HepG2 (cell line): ENCODE data around the gene SNX22. TPM values are rescaled to one million over a fixed set of nuclear protein-coding genes. Genes with fewer than 3 reads are reported as not detected.

Source experiments
- BCL6 ChIP-seq: IDR thresholded peaks from 2 replicates; pipeline ENCODE4 v1.6.1; 2016; ENCODE audit warnings: missing genetic modification reagents, missing compliant biosample characterization
- CCDC6 ChIP-seq: sonication (generic); formaldehyde crosslinking; IDR thresholded peaks from 2 replicates; pipeline ENCODE4 v1.8.1; 2022; ENCODE audit warnings: mild to moderate bottlenecking, missing genetic modification reagents, moderate library complexity
- FOXA1 ChIP-seq, 2 experiments: fragments of 450-650 bp in 1 of 2; sonication (generic) in 1 of 2; formaldehyde crosslinking in 1 of 2; IDR thresholded peaks; 2 replicates each; pipeline versions ENCODE4 v1.4.0 to v1.6.1; 2016 to 2020; ENCODE audit warnings: missing genetic modification reagents in 1 of 2
- GLI4 ChIP-seq: sonication (generic); formaldehyde crosslinking; IDR thresholded peaks from 2 replicates; pipeline ENCODE4 v1.5.1; 2020; ENCODE audit warnings: missing genetic modification reagents, mild to moderate bottlenecking, moderate library complexity, borderline replicate concordance
- HNF4A ChIP-seq: sonication (generic); formaldehyde crosslinking; IDR thresholded peaks from 2 replicates; pipeline ENCODE4 v1.4.0; 2020; ENCODE audit warnings: missing genetic modification reagents
- MIXL1 ChIP-seq: IDR thresholded peaks from 2 replicates; pipeline ENCODE4 v1.6.1; 2016
- MZF1 ChIP-seq: sonication (generic); formaldehyde crosslinking; IDR thresholded peaks from 2 replicates; pipeline ENCODE4 v1.8.1; 2023; ENCODE audit warnings: mild to moderate bottlenecking, missing genetic modification reagents, borderline replicate concordance
- ZBTB8A ChIP-seq: sonication (generic); formaldehyde crosslinking; IDR thresholded peaks from 2 replicates; pipeline ENCODE4 v1.4.0; 2020; ENCODE audit warnings: mild to moderate bottlenecking, low read depth, missing genetic modification reagents, borderline replicate concordance
- ZMYM2 ChIP-seq: sonication (generic); formaldehyde crosslinking; IDR thresholded peaks from 2 replicates; pipeline ENCODE4 v1.8.0; 2022; ENCODE audit warnings: mild to moderate bottlenecking, missing genetic modification reagents
- ZNF292 ChIP-seq: sonication (generic); formaldehyde crosslinking; IDR thresholded peaks from 2 replicates; pipeline ENCODE4 v1.8.1; 2022; ENCODE audit warnings: mild to moderate bottlenecking, low read depth, missing genetic modification reagents, borderline replicate concordance
- ZNF816 ChIP-seq: sonication (generic); formaldehyde crosslinking; IDR thresholded peaks from 2 replicates; pipeline ENCODE4 v1.8.0; 2022; ENCODE audit warnings: missing genetic modification reagents, mild to moderate bottlenecking, borderline replicate concordance
- ZSCAN21 ChIP-seq: sonication (generic); formaldehyde crosslinking; IDR thresholded peaks from 2 replicates; pipeline ENCODE4 v1.8.0; 2022; ENCODE audit warnings: mild to moderate bottlenecking, missing genetic modification reagents, moderate library complexity, borderline replicate concordance
- polyA plus RNA-seq, 8 experiments: library from polyadenylated mRNA; depleted of rRNA in 3 of 8; stranded (reverse) in 7 of 8; unstranded in 1 of 8; fragments of >200 nt; fragmentation: Illumina TruSeq in 4 of 8; extraction: Trizol in 4 of 8; gene quantifications; 2 replicates each; pipeline versions ENCODE4 v1.2.1 to v1.2.3, GENCODE V29; 2011 to 2016; ENCODE audit warnings: low read depth in 4 of 8, missing spikeins in 1 of 8, mixed read lengths in 1 of 8; ENCODE audit not compliant: insufficient read depth in 1 of 8
- total RNA-seq, 5 experiments: library from RNA; depleted of rRNA; stranded (reverse); fragments of >200 nt; fragmentation: Illumina TruSeq; extraction: Trizol; gene quantifications; 2 replicates each; pipeline ENCODE4 v1.2.3, GENCODE V29; 2016; ENCODE audit warnings: low read depth in 1 of 5
- TF ChIP-seq, protein P1 (sequence below): fragments of 450-650 bp; IDR thresholded peaks from 2 replicates; pipeline ENCODE4 v1.6.1; 2016
- TF ChIP-seq, protein P2 (sequence below): sonication (generic); formaldehyde crosslinking; IDR thresholded peaks from 2 replicates; pipeline ENCODE4 v1.4.0; 2020; ENCODE audit warnings: missing genetic modification reagents, borderline replicate concordance
- TF ChIP-seq, protein P3 (sequence below): sonication (generic); formaldehyde crosslinking; IDR thresholded peaks from 2 replicates; pipeline ENCODE4 v1.4.0; 2020; ENCODE audit warnings: missing genetic modification reagents
- TF ChIP-seq, protein P4 (sequence below): sonication (generic); formaldehyde crosslinking; IDR thresholded peaks from 2 replicates; pipeline ENCODE4 v1.4.0; 2020; ENCODE audit warnings: mild to moderate bottlenecking, missing genetic modification reagents
- TF ChIP-seq, protein P5 (sequence below): IDR thresholded peaks from 2 replicates; pipeline ENCODE4 v1.4.0; 2020; ENCODE audit warnings: mild to moderate bottlenecking, missing genetic modification reagents

Gene SNX22
- total and polyA plus RNA-seq, 2 of the 13 experiments (the other 11 are each of a cell fraction or from before 2014, with no cell fraction given): 2.3 to 5.5 TPM

DNA sequence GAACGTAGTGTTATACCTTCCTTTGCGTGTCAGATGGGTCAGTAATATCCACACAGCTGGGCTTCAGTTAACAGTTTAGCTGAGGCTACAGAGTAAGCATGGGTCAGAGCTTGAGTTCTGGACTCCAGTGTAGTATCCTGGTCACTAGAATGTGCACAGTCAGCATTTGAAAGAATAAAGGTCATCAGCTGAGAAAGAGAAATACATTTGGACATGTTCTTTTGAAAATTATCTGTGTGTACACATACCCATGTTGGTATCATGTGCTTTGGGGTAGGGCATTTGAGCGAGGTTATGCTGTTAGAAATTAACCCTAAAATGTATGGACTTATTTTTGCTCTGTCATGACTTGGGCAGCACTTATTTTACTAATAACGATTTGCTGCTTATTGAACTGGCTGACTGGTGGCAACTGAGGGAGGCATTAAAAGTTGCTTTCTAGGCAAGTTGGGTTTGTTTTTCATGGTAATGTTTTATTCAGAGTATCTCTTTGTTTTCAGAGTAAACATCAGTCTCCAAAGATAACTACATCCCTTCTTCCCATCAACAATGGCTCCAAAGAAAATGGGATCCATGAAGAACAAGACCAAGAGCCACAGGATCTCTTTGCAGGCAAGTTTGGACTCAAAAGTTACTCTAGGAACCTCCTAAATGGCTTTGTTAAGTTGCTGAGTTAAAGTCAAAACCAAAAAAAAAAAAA, 39.3 kb upstream of the SNX22 start (continued):
- TF ChIP-seq FOXA1 (IDR thresholded peaks at IDR 0.05) (no peak), FOXA1 (CRISPR knock-in tag; IDR thresholded peaks at IDR 0.05) (0 out of 2 replicates have a peak, but pooled peaks have one; percentile 9), ZSCAN21 (CRISPR knock-in tag) (no peak), MIXL1 (CRISPR knock-in tag) (no peak), ZBTB8A (CRISPR knock-in tag) (no peak), ZNF292 (CRISPR knock-in tag) (no peak), BCL6 (CRISPR knock-in tag) (peak; percentile 73; the same call in 1 of the 2 replicates), CCDC6 (CRISPR knock-in tag) (no peak), ZNF816 (CRISPR knock-in tag) (no peak), GLI4 (CRISPR knock-in tag) (no peak), MZF1 (CRISPR knock-in tag) (no peak), HNF4A (CRISPR knock-in tag) (peak; percentile 83), ZMYM2 (no peak)
- TF ChIP-seq, protein P1, sequence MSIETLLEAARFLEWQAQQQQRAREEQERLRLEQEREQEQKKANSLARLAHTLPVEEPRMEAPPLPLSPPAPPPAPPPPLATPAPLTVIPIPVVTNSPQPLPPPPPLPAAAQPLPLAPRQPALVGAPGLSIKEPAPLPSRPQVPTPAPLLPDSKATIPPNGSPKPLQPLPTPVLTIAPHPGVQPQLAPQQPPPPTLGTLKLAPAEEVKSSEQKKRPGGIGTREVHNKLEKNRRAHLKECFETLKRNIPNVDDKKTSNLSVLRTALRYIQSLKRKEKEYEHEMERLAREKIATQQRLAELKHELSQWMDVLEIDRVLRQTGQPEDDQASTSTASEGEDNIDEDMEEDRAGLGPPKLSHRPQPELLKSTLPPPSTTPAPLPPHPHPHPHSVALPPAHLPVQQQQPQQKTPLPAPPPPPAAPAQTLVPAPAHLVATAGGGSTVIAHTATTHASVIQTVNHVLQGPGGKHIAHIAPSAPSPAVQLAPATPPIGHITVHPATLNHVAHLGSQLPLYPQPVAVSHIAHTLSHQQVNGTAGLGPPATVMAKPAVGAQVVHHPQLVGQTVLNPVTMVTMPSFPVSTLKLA: no peak
- TF ChIP-seq, protein P2, sequence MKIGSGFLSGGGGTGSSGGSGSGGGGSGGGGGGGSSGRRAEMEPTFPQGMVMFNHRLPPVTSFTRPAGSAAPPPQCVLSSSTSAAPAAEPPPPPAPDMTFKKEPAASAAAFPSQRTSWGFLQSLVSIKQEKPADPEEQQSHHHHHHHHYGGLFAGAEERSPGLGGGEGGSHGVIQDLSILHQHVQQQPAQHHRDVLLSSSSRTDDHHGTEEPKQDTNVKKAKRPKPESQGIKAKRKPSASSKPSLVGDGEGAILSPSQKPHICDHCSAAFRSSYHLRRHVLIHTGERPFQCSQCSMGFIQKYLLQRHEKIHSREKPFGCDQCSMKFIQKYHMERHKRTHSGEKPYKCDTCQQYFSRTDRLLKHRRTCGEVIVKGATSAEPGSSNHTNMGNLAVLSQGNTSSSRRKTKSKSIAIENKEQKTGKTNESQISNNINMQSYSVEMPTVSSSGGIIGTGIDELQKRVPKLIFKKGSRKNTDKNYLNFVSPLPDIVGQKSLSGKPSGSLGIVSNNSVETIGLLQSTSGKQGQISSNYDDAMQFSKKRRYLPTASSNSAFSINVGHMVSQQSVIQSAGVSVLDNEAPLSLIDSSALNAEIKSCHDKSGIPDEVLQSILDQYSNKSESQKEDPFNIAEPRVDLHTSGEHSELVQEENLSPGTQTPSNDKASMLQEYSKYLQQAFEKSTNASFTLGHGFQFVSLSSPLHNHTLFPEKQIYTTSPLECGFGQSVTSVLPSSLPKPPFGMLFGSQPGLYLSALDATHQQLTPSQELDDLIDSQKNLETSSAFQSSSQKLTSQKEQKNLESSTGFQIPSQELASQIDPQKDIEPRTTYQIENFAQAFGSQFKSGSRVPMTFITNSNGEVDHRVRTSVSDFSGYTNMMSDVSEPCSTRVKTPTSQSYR: no peak
- TF ChIP-seq, protein P3, sequence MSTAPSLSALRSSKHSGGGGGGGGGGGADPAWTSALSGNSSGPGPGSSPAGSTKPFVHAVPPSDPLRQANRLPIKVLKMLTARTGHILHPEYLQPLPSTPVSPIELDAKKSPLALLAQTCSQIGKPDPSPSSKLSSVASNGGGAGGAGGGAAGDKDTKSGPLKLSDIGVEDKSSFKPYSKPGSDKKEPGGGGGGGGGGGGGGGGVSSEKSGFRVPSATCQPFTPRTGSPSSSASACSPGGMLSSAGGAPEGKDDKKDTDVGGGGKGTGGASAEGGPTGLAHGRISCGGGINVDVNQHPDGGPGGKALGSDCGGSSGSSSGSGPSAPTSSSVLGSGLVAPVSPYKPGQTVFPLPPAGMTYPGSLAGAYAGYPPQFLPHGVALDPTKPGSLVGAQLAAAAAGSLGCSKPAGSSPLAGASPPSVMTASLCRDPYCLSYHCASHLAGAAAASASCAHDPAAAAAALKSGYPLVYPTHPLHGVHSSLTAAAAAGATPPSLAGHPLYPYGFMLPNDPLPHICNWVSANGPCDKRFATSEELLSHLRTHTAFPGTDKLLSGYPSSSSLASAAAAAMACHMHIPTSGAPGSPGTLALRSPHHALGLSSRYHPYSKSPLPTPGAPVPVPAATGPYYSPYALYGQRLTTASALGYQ (CRISPR knock-in tag): no peak
- TF ChIP-seq, protein P4, sequence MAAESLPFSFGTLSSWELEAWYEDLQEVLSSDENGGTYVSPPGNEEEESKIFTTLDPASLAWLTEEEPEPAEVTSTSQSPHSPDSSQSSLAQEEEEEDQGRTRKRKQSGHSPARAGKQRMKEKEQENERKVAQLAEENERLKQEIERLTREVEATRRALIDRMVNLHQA (CRISPR knock-in tag): no peak
- TF ChIP-seq, protein P5, sequence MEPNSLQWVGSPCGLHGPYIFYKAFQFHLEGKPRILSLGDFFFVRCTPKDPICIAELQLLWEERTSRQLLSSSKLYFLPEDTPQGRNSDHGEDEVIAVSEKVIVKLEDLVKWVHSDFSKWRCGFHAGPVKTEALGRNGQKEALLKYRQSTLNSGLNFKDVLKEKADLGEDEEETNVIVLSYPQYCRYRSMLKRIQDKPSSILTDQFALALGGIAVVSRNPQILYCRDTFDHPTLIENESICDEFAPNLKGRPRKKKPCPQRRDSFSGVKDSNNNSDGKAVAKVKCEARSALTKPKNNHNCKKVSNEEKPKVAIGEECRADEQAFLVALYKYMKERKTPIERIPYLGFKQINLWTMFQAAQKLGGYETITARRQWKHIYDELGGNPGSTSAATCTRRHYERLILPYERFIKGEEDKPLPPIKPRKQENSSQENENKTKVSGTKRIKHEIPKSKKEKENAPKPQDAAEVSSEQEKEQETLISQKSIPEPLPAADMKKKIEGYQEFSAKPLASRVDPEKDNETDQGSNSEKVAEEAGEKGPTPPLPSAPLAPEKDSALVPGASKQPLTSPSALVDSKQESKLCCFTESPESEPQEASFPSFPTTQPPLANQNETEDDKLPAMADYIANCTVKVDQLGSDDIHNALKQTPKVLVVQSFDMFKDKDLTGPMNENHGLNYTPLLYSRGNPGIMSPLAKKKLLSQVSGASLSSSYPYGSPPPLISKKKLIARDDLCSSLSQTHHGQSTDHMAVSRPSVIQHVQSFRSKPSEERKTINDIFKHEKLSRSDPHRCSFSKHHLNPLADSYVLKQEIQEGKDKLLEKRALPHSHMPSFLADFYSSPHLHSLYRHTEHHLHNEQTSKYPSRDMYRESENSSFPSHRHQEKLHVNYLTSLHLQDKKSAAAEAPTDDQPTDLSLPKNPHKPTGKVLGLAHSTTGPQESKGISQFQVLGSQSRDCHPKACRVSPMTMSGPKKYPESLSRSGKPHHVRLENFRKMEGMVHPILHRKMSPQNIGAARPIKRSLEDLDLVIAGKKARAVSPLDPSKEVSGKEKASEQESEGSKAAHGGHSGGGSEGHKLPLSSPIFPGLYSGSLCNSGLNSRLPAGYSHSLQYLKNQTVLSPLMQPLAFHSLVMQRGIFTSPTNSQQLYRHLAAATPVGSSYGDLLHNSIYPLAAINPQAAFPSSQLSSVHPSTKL (CRISPR knock-in tag): peak; percentile 30
